Osteocyte (in vitro differentiated cells): ENCODE results near the gene HGFAC. TPM values are rescaled to one million over a fixed set of nuclear protein-coding genes. Genes with fewer than 3 reads are reported as not detected.
"Not testable (repeated sequence)": the region's sequence is repeated elsewhere in the genome, so short reads cannot be mapped to it uniquely, and the experiment has no call there.

Experiments
- DNase-seq: peaks from one replicate; pipeline ENCODE4 v3.0.0; 2021; ENCODE audit warnings: mixed read lengths; ENCODE audit not compliant: unreplicated experiment; ENCODE audit errors: extremely low spot score
- H3K27ac Mint-ChIP-seq: one replicate; pipeline ENCODE4 v1.8.0; 2021; ENCODE audit warnings: mild to moderate bottlenecking, mixed read lengths; ENCODE audit not compliant: unreplicated experiment
- H3K27me3 Mint-ChIP-seq: one replicate; pipeline ENCODE4 v1.8.0; 2021; ENCODE audit warnings: mixed read lengths; ENCODE audit not compliant: unreplicated experiment
- H3K36me3 Mint-ChIP-seq: one replicate; pipeline ENCODE4 v1.8.0; 2021; ENCODE audit warnings: mixed read lengths; ENCODE audit not compliant: unreplicated experiment
- H3K4me1 Mint-ChIP-seq: one replicate; pipeline ENCODE4 v1.8.0; 2021; ENCODE audit warnings: mixed read lengths; ENCODE audit not compliant: unreplicated experiment
- H3K4me3 Mint-ChIP-seq: one replicate; pipeline ENCODE4 v1.8.0; 2021; ENCODE audit warnings: mild to moderate bottlenecking, moderate library complexity, mixed read lengths; ENCODE audit not compliant: unreplicated experiment
- H3K9me3 Mint-ChIP-seq: one replicate; pipeline ENCODE4 v1.8.0; 2021; ENCODE audit warnings: mixed read lengths; ENCODE audit not compliant: unreplicated experiment
- CTCF ChIP-seq: fragments of 200-600 bp; sonication (generic); IDR thresholded peaks from 2 replicates; pipeline ENCODE4 v1.5.0; 2021; ENCODE audit warnings: antibody characterized with exemption, mild to moderate bottlenecking, moderate library complexity
- total RNA-seq: library from RNA; stranded (reverse); gene quantifications from 2 replicates; pipeline ENCODE4 v1.2.1, GENCODE V29; 2021

Gene HGFAC
- total RNA-seq, 1 donor from 2014 or later, result 0.54 TPM

- H3K4me3 Mint-ChIP-seq, result no peak overlapping the region
These were observed 8.9 kb downstream of the HGFAC start for GRCh38 chr4:3450643-3451042.

GRCh38 chr4:3451956-3452355 is 10.2 kb downstream of the HGFAC start:
- DNase-seq, result no peak
- H3K4me1 Mint-ChIP-seq, result peaks cover 4% of the 10 kb centered on the region
- no peak for TF ChIP-seq CTCF
- no peak overlapping the region for H3K27ac Mint-ChIP-seq
- no peak overlapping the region for H3K4me3 Mint-ChIP-seq
- no peaks in the 10 kb centered on the region for H3K36me3 Mint-ChIP-seq
- H3K9me3 Mint-ChIP-seq, result peaks cover 13% of the 10 kb centered on the region
- no peaks in the 10 kb centered on the region for H3K27me3 Mint-ChIP-seq

More at GRCh38 chr4:3450643-3451042, 8.9 kb downstream of the HGFAC start:
- Mint-ChIP-seq H3K36me3 (no peaks in the 10 kb centered on the region), H3K27ac (no peak overlapping the region), H3K4me1 (peaks cover 4% of the 10 kb centered on the region), H3K9me3 (peaks cover 11% of the 10 kb centered on the region), H3K27me3 (no peaks in the 10 kb centered on the region)
- DNase-seq, result no peak
- no peak for TF ChIP-seq CTCF

- Mint-ChIP-seq H3K27me3 (no peaks in the 10 kb centered on the region), H3K27ac (no peak overlapping the region), H3K36me3 (no peaks in the 10 kb centered on the region), H3K4me3 (no peak overlapping the region), H3K4me1 (peaks cover 4% of the 10 kb centered on the region), H3K9me3 (peaks cover 13% of the 10 kb centered on the region)
- TF ChIP-seq CTCF, result peak; percentile 35
- no peak for DNase-seq
These were observed 10.6 kb downstream of the HGFAC start for GRCh38 chr4:3452376-3452775.

- not testable (repeated sequence) for H3K36me3 Mint-ChIP-seq, DNase-seq, H3K27ac Mint-ChIP-seq, H3K4me3 Mint-ChIP-seq, H3K4me1 Mint-ChIP-seq
- H3K9me3 Mint-ChIP-seq, result peaks cover 16% of the 10 kb centered on the region
- H3K27me3 Mint-ChIP-seq, result peaks cover 11% of the 10 kb centered on the region
These were observed 13.8 kb downstream of the HGFAC start for GRCh38 chr4:3455596-3455995.

GRCh38 chr4:3458371-3458770 is 16.6 kb downstream of the HGFAC start:
- Mint-ChIP-seq H3K36me3 (no peaks in the 10 kb centered on the region), H3K4me1 (no peaks in the 10 kb centered on the region), H3K9me3 (peaks cover 16% of the 10 kb centered on the region), H3K27ac (no peak overlapping the region), H3K4me3 (no peak overlapping the region), H3K27me3 (peaks cover 11% of the 10 kb centered on the region)
- TF ChIP-seq CTCF, result no peak
- DNase-seq, result no peak

- Mint-ChIP-seq H3K27me3 (peaks cover 11% of the 10 kb centered on the region), H3K9me3 (peaks cover 16% of the 10 kb centered on the region)
- DNase-seq, H3K36me3 Mint-ChIP-seq, H3K27ac Mint-ChIP-seq, H3K4me1 Mint-ChIP-seq, H3K4me3 Mint-ChIP-seq: not testable (repeated sequence)
These were observed 17.4 kb downstream of the HGFAC start for GRCh38 chr4:3459156-3459555.
